Measurements from ENCODE around the gene DYRK1A.

DNA sequence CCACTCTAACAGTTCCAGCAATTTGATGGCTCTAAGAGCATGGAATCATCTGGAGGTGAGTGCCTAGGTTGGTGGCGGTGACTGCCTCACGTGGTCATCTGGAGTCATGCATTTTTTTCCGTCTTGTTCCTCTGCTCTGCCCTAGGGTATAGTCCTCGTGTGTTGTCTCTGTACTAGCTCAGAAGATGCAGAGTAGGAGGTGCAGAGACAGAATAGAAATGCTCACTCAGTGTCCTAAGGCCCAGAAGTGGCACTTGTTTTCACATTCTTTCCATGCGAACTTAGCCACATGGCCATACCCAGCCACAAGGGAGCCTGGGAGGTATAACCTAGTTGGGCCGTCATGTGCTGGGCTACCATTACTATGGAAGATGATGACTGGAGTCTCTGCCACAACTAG lies 30.3 kb downstream of the DYRK1A start:
- TF ChIP-seq, protein P1, sequence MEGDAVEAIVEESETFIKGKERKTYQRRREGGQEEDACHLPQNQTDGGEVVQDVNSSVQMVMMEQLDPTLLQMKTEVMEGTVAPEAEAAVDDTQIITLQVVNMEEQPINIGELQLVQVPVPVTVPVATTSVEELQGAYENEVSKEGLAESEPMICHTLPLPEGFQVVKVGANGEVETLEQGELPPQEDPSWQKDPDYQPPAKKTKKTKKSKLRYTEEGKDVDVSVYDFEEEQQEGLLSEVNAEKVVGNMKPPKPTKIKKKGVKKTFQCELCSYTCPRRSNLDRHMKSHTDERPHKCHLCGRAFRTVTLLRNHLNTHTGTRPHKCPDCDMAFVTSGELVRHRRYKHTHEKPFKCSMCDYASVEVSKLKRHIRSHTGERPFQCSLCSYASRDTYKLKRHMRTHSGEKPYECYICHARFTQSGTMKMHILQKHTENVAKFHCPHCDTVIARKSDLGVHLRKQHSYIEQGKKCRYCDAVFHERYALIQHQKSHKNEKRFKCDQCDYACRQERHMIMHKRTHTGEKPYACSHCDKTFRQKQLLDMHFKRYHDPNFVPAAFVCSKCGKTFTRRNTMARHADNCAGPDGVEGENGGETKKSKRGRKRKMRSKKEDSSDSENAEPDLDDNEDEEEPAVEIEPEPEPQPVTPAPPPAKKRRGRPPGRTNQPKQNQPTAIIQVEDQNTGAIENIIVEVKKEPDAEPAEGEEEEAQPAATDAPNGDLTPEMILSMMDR (IDR thresholded peaks at IDR 0.05) = no peak
- TF ChIP-seq EZH2phosphoT487 (IDR thresholded peaks at IDR 0.05) (no peak), EZH2 (IDR thresholded peaks at IDR 0.05) (no peak)

All from neural progenitor cell (in vitro differentiated cells).